Esophagus muscularis mucosa (tissue), 4 donors: ENCODE data around the gene TRIAP1. TPM values are rescaled to one million over a fixed set of nuclear protein-coding genes. Genes with fewer than 3 reads are reported as not detected.

ENCODE experiments used
- DNase-seq: peaks from one replicate; pipeline ENCODE4 v3.0.0-alpha.2; 2017; ENCODE audit errors: extremely low spot score
- H3K27ac ChIP-seq, 4 donors: fragments of 200-600 bp; sonication (generic); replicated peaks in 1 of 4; 1 replicate in 3 of 4; 2 replicates in 1 of 4; pipeline ENCODE4 v1.5.1; 2016 to 2019; ENCODE audit warnings: mild to moderate bottlenecking in 1 of 4
- H3K27me3 ChIP-seq, 4 donors: fragments of 200-600 bp; sonication (generic); one replicate each; pipeline versions ENCODE4 v1.5.1 to v1.6.0; 2016 to 2019
- H3K36me3 ChIP-seq, 4 donors: fragments of 200-600 bp; sonication (generic); one replicate each; pipeline ENCODE4 v1.5.1; 2016 to 2019
- H3K4me1 ChIP-seq, 4 donors: fragments of 200-600 bp; sonication (generic); one replicate each; pipeline ENCODE4 v1.5.1; 2016 to 2019
- H3K4me3 ChIP-seq, 4 donors: fragments of 200-600 bp; sonication (generic); 1 replicate in 2 of 4; 2 replicates in 2 of 4; pipeline ENCODE4 v1.5.1; 2016 to 2019; ENCODE audit warnings: mild to moderate bottlenecking in 4 of 4, moderate library complexity in 1 of 4
- H3K9me3 ChIP-seq, 4 donors: fragments of 200-600 bp; sonication (generic); 1 replicate in 3 of 4; 2 replicates in 1 of 4; pipeline ENCODE4 v1.5.1; 2016 to 2019
- CTCF ChIP-seq, 3 experiments: fragments of 200-600 bp in 2 of 3; fragments of 450-650 bp in 1 of 3; sonication (generic) in 2 of 3; IDR thresholded peaks; one replicate each; pipeline ENCODE4 v1.5.1; 2017 to 2019; ENCODE audit warnings: antibody characterized with exemption in 3 of 3, mild to moderate bottlenecking in 2 of 3, moderate library complexity in 1 of 3
- EP300 ChIP-seq: sonication (generic); formaldehyde crosslinking; IDR thresholded peaks from one replicate; pipeline ENCODE4 v1.6.1; 2017; ENCODE audit warnings: antibody characterized with exemption
- POLR2A ChIP-seq: fragments of 450-650 bp; IDR thresholded peaks from one replicate; pipeline ENCODE4 v1.6.1; 2017; ENCODE audit warnings: antibody characterized with exemption, moderate library complexity, mild to moderate bottlenecking, low read depth
- POLR2AphosphoS5 ChIP-seq, 2 donors: sonication (generic); formaldehyde crosslinking; IDR thresholded peaks; one replicate each; pipeline ENCODE4 v1.6.1; 2017; ENCODE audit warnings: antibody characterized with exemption in 2 of 2
- WGBS: methylation state at CpG from one replicate; pipeline ENCODE4 v1.1.5; 2018; 5-methylcytosine and 5-hydroxymethylcytosine counted together
- intact Hi-C: fragments of 100-400 bp; cut with DNase I; formaldehyde crosslinking; loops from one replicate; pipeline ENCODE4 v1.15.1; 2023
- total RNA-seq, 4 donors: library from RNA; depleted of rRNA; stranded (reverse); fragments of >200 nt; gene quantifications; one replicate each; pipeline versions ENCODE4 v1.1.0 to v1.2.1, GENCODE V29; 2016

TRIAP1 gene
- total RNA-seq, 4 donors from 2014 or later, result 9.8 to 17.7 (median 10.7) TPM

- 93% methylated on average over 3 of the region's 3 CpGs for WGBS
- H3K27me3 ChIP-seq, result peaks cover 0 to 11% (median 0%) of the 10 kb centered on the region in 4 donors
- intact Hi-C loops, result no loop called here
Measured at GRCh38 chr12:120406553-120406952, 39.6 kb downstream of the TRIAP1 start.

GRCh38 chr12:120406069-120406468 lies 40.1 kb downstream of the TRIAP1 start:
- TF ChIP-seq EP300 (no peak), POLR2A (no peak), CTCF (IDR thresholded peaks at IDR 0.05) (no peak), POLR2AphosphoS5 (IDR thresholded peaks at IDR 0.05) (no peak)
- no peaks in the 10 kb centered on the region for H3K9me3 ChIP-seq
- H3K27me3 ChIP-seq, result peaks cover 0 to 11% (median 0%) of the 10 kb centered on the region in 4 donors
- no peak for DNase-seq
- H3K27ac ChIP-seq, result no peak overlapping the region
- H3K4me3 ChIP-seq, result no peak overlapping the region
- 93% methylated on average over 3 of the region's 3 CpGs for WGBS
- no peaks in the 10 kb centered on the region for H3K36me3 ChIP-seq
- no peaks in the 10 kb centered on the region for H3K4me1 ChIP-seq
- intact Hi-C loops, result no loop called here

More at GRCh38 chr12:120406553-120406952, 39.6 kb downstream of the TRIAP1 start:
- Histone ChIP-seq H3K4me3 (no peak overlapping the region), H3K36me3 (no peaks in the 10 kb centered on the region), H3K27ac (no peak overlapping the region), H3K4me1 (no peaks in the 10 kb centered on the region), H3K9me3 (no peaks in the 10 kb centered on the region)
- TF ChIP-seq CTCF (IDR thresholded peaks at IDR 0.05) (no peak), EP300 (no peak), POLR2A (no peak), POLR2AphosphoS5 (IDR thresholded peaks at IDR 0.05) (no peak)
- no peak for DNase-seq

- Histone ChIP-seq H3K9me3 (no peaks in the 10 kb centered on the region), H3K36me3 (no peaks in the 10 kb centered on the region), H3K4me3 (no peak overlapping the region), H3K27ac (no peak overlapping the region), H3K27me3 (peaks cover 0 to 21% (median 0%) of the 10 kb centered on the region in 4 donors), H3K4me1 (no peaks in the 10 kb centered on the region)
- TF ChIP-seq EP300 (no peak), POLR2AphosphoS5 (IDR thresholded peaks at IDR 0.05) (no peak), POLR2A (no peak), CTCF (IDR thresholded peaks at IDR 0.05) (no peak)
- intact Hi-C loops, result no loop called here
- no peak for DNase-seq
- WGBS, result 80% methylated on average over 1 of the region's 1 CpG
Measured at GRCh38 chr12:120404271-120404670, 41.9 kb downstream of the TRIAP1 start.

- H3K9me3 ChIP-seq, result no peaks in the 10 kb centered on the region
- H3K27ac ChIP-seq, result no peak overlapping the region
- no peak for DNase-seq
- H3K36me3 ChIP-seq, result no peaks in the 10 kb centered on the region
- H3K27me3 ChIP-seq, result peaks cover 0 to 24% (median 0%) of the 10 kb centered on the region in 4 donors
- no peak overlapping the region for H3K4me3 ChIP-seq
- 75% methylated on average over 3 of the region's 3 CpGs for WGBS
- H3K4me1 ChIP-seq, result no peaks in the 10 kb centered on the region
- TF ChIP-seq POLR2A (no peak), CTCF (IDR thresholded peaks at IDR 0.05) (no peak), POLR2AphosphoS5 (IDR thresholded peaks at IDR 0.05) (no peak), EP300 (no peak)
- intact Hi-C loops, result no loop called here
Measured at GRCh38 chr12:120403869-120404268, 42.3 kb downstream of the TRIAP1 start.

- WGBS, result 38% methylated on average over 13 of the region's 13 CpGs
- no peak for TF ChIP-seq POLR2A
- Histone ChIP-seq H3K4me1 (no peaks in the 10 kb centered on the region), H3K9me3 (no peaks in the 10 kb centered on the region), H3K27ac (no peak overlapping the region), H3K4me3 (no peak overlapping the region), H3K27me3 (peaks cover 0 to 40% (median 0%) of the 10 kb centered on the region in 4 donors), H3K36me3 (no peaks in the 10 kb centered on the region)
- DNase-seq, result no peak
- intact Hi-C loops, result no loop called here
Measured at GRCh38 chr12:120402217-120402616, 44.0 kb downstream of the TRIAP1 start.
